ENCODE measurements around the gene FN3KRP. TPM values are rescaled to one million over a fixed set of nuclear protein-coding genes. Genes with fewer than 3 reads are reported as not detected.

Gene FN3KRP
- polyA plus RNA-seq, 1 of the 3 experiments (the other 2 are of a cell fraction) = 68.2 TPM

DNA sequence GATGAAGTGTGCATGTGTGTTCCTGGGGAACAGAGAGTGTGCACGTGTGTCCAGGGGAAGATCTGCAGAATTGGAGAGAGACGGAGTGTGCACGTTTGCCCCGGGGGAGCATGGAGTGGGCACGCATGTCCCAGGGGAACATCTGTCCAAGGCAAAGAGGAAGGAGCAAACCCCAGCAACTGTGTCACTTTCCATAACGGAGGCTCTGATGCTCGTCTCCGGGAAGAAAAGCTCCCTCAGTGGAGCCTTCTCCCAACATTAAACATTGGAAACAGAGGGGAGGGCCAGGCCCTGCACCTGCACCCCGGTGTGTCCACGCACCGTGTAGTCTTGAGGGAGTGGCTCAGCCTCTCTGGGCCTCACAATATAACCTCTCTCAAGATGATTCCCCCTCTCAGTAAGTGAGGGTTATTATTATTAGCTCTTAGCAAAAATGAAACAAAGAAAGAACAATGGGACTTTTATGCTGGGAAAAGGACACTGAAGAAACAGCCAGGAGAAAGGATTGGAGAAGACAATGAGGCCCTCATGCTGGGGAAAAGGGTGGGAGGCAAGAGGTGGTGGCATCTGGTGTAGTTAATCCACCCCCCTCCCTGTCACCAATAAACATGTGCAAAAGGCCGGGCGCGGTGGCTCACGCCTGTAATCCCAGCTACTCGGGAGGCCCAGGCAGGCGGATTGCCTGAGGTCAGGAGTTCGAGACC is 25.6 kb upstream of the FN3KRP start:
- H4K20me1 ChIP-seq (ENCODE audit: insufficient read depth) = no peaks in the 10 kb centered on the region
- DNase-seq = no peak
- TF ChIP-seq MEF2A (IDR thresholded peaks at IDR 0.05; ENCODE audit: borderline replicate concordance, low read depth) (no peak), RAD21 (IDR thresholded peaks at IDR 0.05; ENCODE audit: low read length) (no peak), SMC3 (IDR thresholded peaks at IDR 0.05; ENCODE audit: low read depth, low read length) (no peak), SIN3A (IDR thresholded peaks at IDR 0.05; ENCODE audit: borderline replicate concordance, low read depth, low read length) (no peak), TCF12 (IDR thresholded peaks at IDR 0.05) (no peak), GABPA (IDR thresholded peaks at IDR 0.05; ENCODE audit: low read depth) (no peak), RXRA (IDR thresholded peaks at IDR 0.05; ENCODE audit: borderline replicate concordance, low read depth) (no peak), FOXM1 (IDR thresholded peaks at IDR 0.05; ENCODE audit: low read depth) (no peak), YY1 (IDR thresholded peaks at IDR 0.05; ENCODE audit: low read depth) (no peak), EP300 (IDR thresholded peaks at IDR 0.05; ENCODE audit: borderline replicate concordance in 1 of 2, low read depth in 1 of 2, low read length in 1 of 2) (no peak), TAF1 (IDR thresholded peaks at IDR 0.05; ENCODE audit: borderline replicate concordance, low read depth, low read length) (no peak)
- TF ChIP-seq, protein P1, sequence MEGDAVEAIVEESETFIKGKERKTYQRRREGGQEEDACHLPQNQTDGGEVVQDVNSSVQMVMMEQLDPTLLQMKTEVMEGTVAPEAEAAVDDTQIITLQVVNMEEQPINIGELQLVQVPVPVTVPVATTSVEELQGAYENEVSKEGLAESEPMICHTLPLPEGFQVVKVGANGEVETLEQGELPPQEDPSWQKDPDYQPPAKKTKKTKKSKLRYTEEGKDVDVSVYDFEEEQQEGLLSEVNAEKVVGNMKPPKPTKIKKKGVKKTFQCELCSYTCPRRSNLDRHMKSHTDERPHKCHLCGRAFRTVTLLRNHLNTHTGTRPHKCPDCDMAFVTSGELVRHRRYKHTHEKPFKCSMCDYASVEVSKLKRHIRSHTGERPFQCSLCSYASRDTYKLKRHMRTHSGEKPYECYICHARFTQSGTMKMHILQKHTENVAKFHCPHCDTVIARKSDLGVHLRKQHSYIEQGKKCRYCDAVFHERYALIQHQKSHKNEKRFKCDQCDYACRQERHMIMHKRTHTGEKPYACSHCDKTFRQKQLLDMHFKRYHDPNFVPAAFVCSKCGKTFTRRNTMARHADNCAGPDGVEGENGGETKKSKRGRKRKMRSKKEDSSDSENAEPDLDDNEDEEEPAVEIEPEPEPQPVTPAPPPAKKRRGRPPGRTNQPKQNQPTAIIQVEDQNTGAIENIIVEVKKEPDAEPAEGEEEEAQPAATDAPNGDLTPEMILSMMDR (IDR thresholded peaks at IDR 0.05) = no peak
- ChIA-PET POLR2A (interaction anchor here (0.6 kb wide), 1 partner anchor 583 kb away, joined by 3 read pairs; no protein-coding TSS in a partner anchor), CTCF (no interaction called here)
- H3K9me2 ChIP-seq = no peaks in the 10 kb centered on the region
- no peaks in the 10 kb centered on the region for H3K4me1 ChIP-seq (ENCODE audit: control insufficient read depth in 1 of 2, insufficient read depth in 2 of 2, low read depth in 1 of 2, low read length in 1 of 2)
- H3K27me3 ChIP-seq (ENCODE audit: insufficient read depth) = no peaks in the 10 kb centered on the region
- H3K36me3 ChIP-seq (replicated peaks in 1 of 2; ENCODE audit: control insufficient read depth in 1 of 2, insufficient read depth in 2 of 2, low read length in 1 of 2) = peaks cover 0 to 7% of the 10 kb centered on the region in 2 experiments
- 0 out of 2 replicates have a peak, but pooled peaks cover 4% of the 10 kb centered on the region for H3K79me2 ChIP-seq (ENCODE audit: insufficient read depth)
- H3K9ac ChIP-seq = no peak overlapping the region
- H3K4me3 ChIP-seq (ENCODE audit: low read depth in 2 of 2, low read length in 1 of 2) = no peak overlapping the region
- H3F3A ChIP-seq (replicated peaks; ENCODE audit: insufficient read depth) = no peaks in the 10 kb centered on the region
- 84% methylated on average over 18 of the region's 18 CpGs for WGBS (ENCODE audit: low lambda C conversion rate)
- no peak overlapping the region for H3K27ac ChIP-seq (ENCODE audit: low read depth in 2 of 2, low read length in 1 of 2)
- H2AFZ ChIP-seq (ENCODE audit: low read depth) = no peak overlapping the region
- H3K9me3 ChIP-seq = no peaks in the 10 kb centered on the region; the same call in 1 of the 2 replicates
- no peak overlapping the region for H3K4me2 ChIP-seq

DNA sequence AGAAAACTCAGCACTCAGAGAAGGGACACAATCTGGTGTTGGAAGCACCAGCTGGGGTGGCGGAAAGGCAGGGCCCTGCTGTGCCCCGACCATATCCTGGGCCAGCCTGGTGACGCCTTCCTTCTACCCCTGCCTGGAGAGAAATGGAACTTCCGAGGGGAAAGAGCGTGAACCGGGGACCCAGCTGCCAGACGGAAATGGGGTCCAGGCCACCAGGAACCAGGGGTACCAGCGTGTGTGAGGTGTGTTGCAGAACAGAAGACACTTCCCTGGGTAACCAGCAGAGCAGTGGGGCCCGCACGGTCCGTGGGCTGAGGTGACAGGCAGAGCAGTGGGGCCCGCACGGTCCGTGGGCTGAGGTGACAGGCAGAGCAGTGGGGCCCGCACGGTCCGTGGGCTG is 24.8 kb upstream of the FN3KRP start:
- no peak for DNase-seq
- Histone ChIP-seq H3F3A (replicated peaks; ENCODE audit: insufficient read depth) (no peaks in the 10 kb centered on the region), H2AFZ (ENCODE audit: low read depth) (no peak overlapping the region), H4K20me1 (ENCODE audit: insufficient read depth) (no peaks in the 10 kb centered on the region), H3K27ac (ENCODE audit: low read depth in 2 of 2, low read length in 1 of 2) (no peak overlapping the region), H3K9me2 (no peaks in the 10 kb centered on the region), H3K4me3 (ENCODE audit: low read depth in 2 of 2, low read length in 1 of 2) (no peak overlapping the region), H3K4me1 (ENCODE audit: control insufficient read depth in 1 of 2, insufficient read depth in 2 of 2, low read depth in 1 of 2, low read length in 1 of 2) (no peaks in the 10 kb centered on the region; a peak in 1 of 4 replicates), H3K79me2 (ENCODE audit: insufficient read depth) (0 out of 2 replicates have a peak, but pooled peaks cover 4% of the 10 kb centered on the region), H3K27me3 (ENCODE audit: insufficient read depth) (no peaks in the 10 kb centered on the region), H3K36me3 (replicated peaks in 1 of 2; ENCODE audit: control insufficient read depth in 1 of 2, insufficient read depth in 2 of 2, low read length in 1 of 2) (peaks cover 0 to 8% of the 10 kb centered on the region in 2 experiments), H3K4me2 (no peak overlapping the region), H3K9me3 (no peaks in the 10 kb centered on the region; the same call in 1 of the 2 replicates), H3K9ac (no peak overlapping the region)
- CTCF ChIA-PET = interaction anchor here (1.5 kb wide), 1 partner anchor 83 kb away, joined by 3 read pairs; no protein-coding TSS in a partner anchor
- no peak for TF ChIP-seq EZH2phosphoT487 (IDR thresholded peaks at IDR 0.05; ENCODE audit: borderline replicate concordance, low read depth)
- TF ChIP-seq NRF1 (IDR thresholded peaks at IDR 0.05; ENCODE audit: low read depth, low read length) = no peak
- no peak for TF ChIP-seq MEF2A (IDR thresholded peaks at IDR 0.05; ENCODE audit: borderline replicate concordance, low read depth)
- TF ChIP-seq TAF1 (IDR thresholded peaks at IDR 0.05; ENCODE audit: borderline replicate concordance, low read depth, low read length) = no peak
- TF ChIP-seq POLR2AphosphoS5 (IDR thresholded peaks at IDR 0.05; ENCODE audit: low read depth, low read length) = no peak
- TF ChIP-seq, protein P2, sequence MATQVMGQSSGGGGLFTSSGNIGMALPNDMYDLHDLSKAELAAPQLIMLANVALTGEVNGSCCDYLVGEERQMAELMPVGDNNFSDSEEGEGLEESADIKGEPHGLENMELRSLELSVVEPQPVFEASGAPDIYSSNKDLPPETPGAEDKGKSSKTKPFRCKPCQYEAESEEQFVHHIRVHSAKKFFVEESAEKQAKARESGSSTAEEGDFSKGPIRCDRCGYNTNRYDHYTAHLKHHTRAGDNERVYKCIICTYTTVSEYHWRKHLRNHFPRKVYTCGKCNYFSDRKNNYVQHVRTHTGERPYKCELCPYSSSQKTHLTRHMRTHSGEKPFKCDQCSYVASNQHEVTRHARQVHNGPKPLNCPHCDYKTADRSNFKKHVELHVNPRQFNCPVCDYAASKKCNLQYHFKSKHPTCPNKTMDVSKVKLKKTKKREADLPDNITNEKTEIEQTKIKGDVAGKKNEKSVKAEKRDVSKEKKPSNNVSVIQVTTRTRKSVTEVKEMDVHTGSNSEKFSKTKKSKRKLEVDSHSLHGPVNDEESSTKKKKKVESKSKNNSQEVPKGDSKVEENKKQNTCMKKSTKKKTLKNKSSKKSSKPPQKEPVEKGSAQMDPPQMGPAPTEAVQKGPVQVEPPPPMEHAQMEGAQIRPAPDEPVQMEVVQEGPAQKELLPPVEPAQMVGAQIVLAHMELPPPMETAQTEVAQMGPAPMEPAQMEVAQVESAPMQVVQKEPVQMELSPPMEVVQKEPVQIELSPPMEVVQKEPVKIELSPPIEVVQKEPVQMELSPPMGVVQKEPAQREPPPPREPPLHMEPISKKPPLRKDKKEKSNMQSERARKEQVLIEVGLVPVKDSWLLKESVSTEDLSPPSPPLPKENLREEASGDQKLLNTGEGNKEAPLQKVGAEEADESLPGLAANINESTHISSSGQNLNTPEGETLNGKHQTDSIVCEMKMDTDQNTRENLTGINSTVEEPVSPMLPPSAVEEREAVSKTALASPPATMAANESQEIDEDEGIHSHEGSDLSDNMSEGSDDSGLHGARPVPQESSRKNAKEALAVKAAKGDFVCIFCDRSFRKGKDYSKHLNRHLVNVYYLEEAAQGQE (IDR thresholded peaks at IDR 0.05; ENCODE audit: low read depth, low read length) = no peak
- 92% methylated on average over 11 of the region's 17 CpGs for WGBS (ENCODE audit: low lambda C conversion rate)
- POLR2A ChIA-PET = no interaction called here

Measured in SK-N-SH (cell line).